SK-N-SH (cell line): ENCODE data around the gene EEF1AKMT3. TPM values are rescaled to one million over a fixed set of nuclear protein-coding genes. Genes with fewer than 3 reads are reported as not detected.

ENCODE experiments used
- CTCF ChIA-PET: fragments of 300-600, 350-600 bp; formaldehyde crosslinking; extraction: SDS; loops from one replicate; lab custom pipeline; 2021; lab: Yijun Ruan, JAX
- POLR2A ChIA-PET: fragments of 350-600 bp; sonication (Branson Sonifier 250); formaldehyde crosslinking; extraction: SDS; loops from one replicate; lab custom pipeline; 2020; ENCODE audit warnings: antibody characterized with exemption, inconsistent platforms; lab: Yijun Ruan, JAX
- DNase-seq: peaks from one replicate; pipeline ENCODE4 v3.0.0; 2012
- H2AFZ ChIP-seq: fragments of 200-600 bp; sonication (generic); 2 replicates; pipeline ENCODE4 v1.8.1; 2016; ENCODE audit warnings: antibody characterized with exemption, mild to moderate bottlenecking, low read depth
- H3F3A ChIP-seq: fragments of 200-600 bp; sonication (generic); replicated peaks from 2 replicates; pipeline ENCODE3; 2016; ENCODE audit warnings: antibody characterized with exemption, mild to moderate bottlenecking; ENCODE audit not compliant: insufficient read depth
- H3K27ac ChIP-seq, 2 experiments: fragments of 200-500 bp in 1 of 2; fragments of 200-600 bp in 1 of 2; sonication (Bioruptor generic) in 1 of 2; sonication (generic), shearing (Covaris generic) in 1 of 2; 2 replicates each; pipeline versions ENCODE4 v1.5.1 to v1.6.1; 2014 to 2016; ENCODE audit warnings: low read depth in 2 of 2, inconsistent platforms in 1 of 2, low read length in 1 of 2, mild to moderate bottlenecking in 1 of 2, mixed read lengths in 1 of 2
- H3K27me3 ChIP-seq: fragments of 200-600 bp; sonication (generic), shearing (Covaris generic); 2 replicates; pipeline ENCODE4 v1.6.1; 2016; ENCODE audit warnings: mixed run types; ENCODE audit not compliant: insufficient read depth
- H3K36me3 ChIP-seq, 2 experiments: fragments of 200-500 bp in 1 of 2; fragments of 200-600 bp in 1 of 2; sonication (Bioruptor generic) in 1 of 2; sonication (generic) in 1 of 2; replicated peaks in 1 of 2; 2 replicates each; pipeline versions ENCODE3 to v1.5.1; 2014 to 2016; ENCODE audit warnings: low read length in 1 of 2, mild to moderate bottlenecking in 1 of 2; ENCODE audit not compliant: insufficient read depth in 2 of 2, control insufficient read depth in 1 of 2
- H3K4me1 ChIP-seq, 2 experiments: fragments of 200-500 bp in 1 of 2; fragments of 200-600 bp in 1 of 2; sonication (Bioruptor generic) in 1 of 2; sonication (generic), shearing (Covaris generic) in 1 of 2; 2 replicates each; pipeline versions ENCODE4 v1.5.1 to v1.6.1; 2014 to 2016; ENCODE audit warnings: low read depth in 1 of 2, low read length in 1 of 2, mixed run types in 1 of 2; ENCODE audit not compliant: insufficient read depth in 2 of 2, control insufficient read depth in 1 of 2
- H3K4me2 ChIP-seq: fragments of 200-600 bp; sonication (generic), shearing (Covaris generic); 2 replicates; pipeline ENCODE4 v1.6.1; 2017; ENCODE audit warnings: mixed run types
- H3K4me3 ChIP-seq, 2 experiments: fragments of 200-500 bp in 1 of 2; fragments of 200-600 bp in 1 of 2; sonication (Bioruptor generic) in 1 of 2; sonication (generic), shearing (Covaris generic) in 1 of 2; 2 replicates each; pipeline versions ENCODE4 v1.5.1 to v1.8.1; 2014 to 2016; ENCODE audit warnings: low read depth in 2 of 2, inconsistent platforms in 1 of 2, low read length in 1 of 2, mild to moderate bottlenecking in 1 of 2, mixed read lengths in 1 of 2, moderate library complexity in 1 of 2
- H3K79me2 ChIP-seq: fragments of 200-600 bp; sonication (generic); 2 replicates; pipeline ENCODE4 v1.8.1; 2017; ENCODE audit warnings: mild to moderate bottlenecking; ENCODE audit not compliant: insufficient read depth
- H3K9ac ChIP-seq: fragments of 200-600 bp; sonication (generic); 2 replicates; pipeline ENCODE4 v1.6.1; 2017; ENCODE audit warnings: mixed run types
- H3K9me2 ChIP-seq: fragments of 200-600 bp; sonication (generic); 2 replicates; pipeline ENCODE4 v1.6.1; 2017; ENCODE audit warnings: mixed run types
- H3K9me3 ChIP-seq: fragments of 200-600 bp; sonication (generic); 2 replicates; pipeline ENCODE4 v1.6.1; 2017; ENCODE audit warnings: mixed run types, mild to moderate bottlenecking, moderate library complexity
- H4K20me1 ChIP-seq: fragments of 200-600 bp; sonication (generic); 2 replicates; pipeline ENCODE4 v1.6.1; 2017; ENCODE audit warnings: mild to moderate bottlenecking, mixed run types; ENCODE audit not compliant: insufficient read depth
- CHD2 ChIP-seq: fragments of 150-350 bp; IDR thresholded peaks from 2 replicates; pipeline ENCODE4 v1.6.1; 2018; ENCODE audit warnings: low read length; ENCODE audit not compliant: partially characterized antibody
- CTCF ChIP-seq: fragments of 200-600 bp; sonication (generic); IDR thresholded peaks from 2 replicates; pipeline ENCODE4 v1.6.1; 2017; ENCODE audit warnings: antibody characterized with exemption, mild to moderate bottlenecking, moderate library complexity
- FOSL2 ChIP-seq: IDR thresholded peaks from 2 replicates; pipeline ENCODE4 v1.4.0; 2012; ENCODE audit warnings: low read depth, mild to moderate bottlenecking, moderate library complexity, borderline replicate concordance
- GATA2 ChIP-seq: sonication (generic); formaldehyde crosslinking; IDR thresholded peaks from 2 replicates; pipeline ENCODE4 v1.5.0; 2020; ENCODE audit warnings: mild to moderate bottlenecking, missing genetic modification reagents
- NRF1 ChIP-seq: IDR thresholded peaks from 2 replicates; pipeline ENCODE4 v1.6.1; 2012; ENCODE audit warnings: low read depth, mild to moderate bottlenecking, low read length
- PBX3 ChIP-seq: IDR thresholded peaks from 2 replicates; pipeline ENCODE4; 2012
- RXRA ChIP-seq: IDR thresholded peaks from 2 replicates; pipeline ENCODE4 v1.4.0; 2012; ENCODE audit warnings: low read depth, mild to moderate bottlenecking, borderline replicate concordance
- SMC3 ChIP-seq: IDR thresholded peaks from 2 replicates; pipeline ENCODE4 v1.6.1; 2012; ENCODE audit warnings: low read depth, low read length, improper control_type of control experiment
- YY1 ChIP-seq: IDR thresholded peaks from 2 replicates; pipeline ENCODE4 v1.4.0; 2012; ENCODE audit warnings: low read depth, mild to moderate bottlenecking
- ZBTB33 ChIP-seq: IDR thresholded peaks from 2 replicates; pipeline ENCODE4 v1.4.0; 2012; ENCODE audit warnings: low read depth, borderline replicate concordance
- WGBS: methylation state at CpG from one replicate; pipeline ENCODE4 v1.1.6; 2017; ENCODE audit warnings: low lambda C conversion rate; 5-methylcytosine and 5-hydroxymethylcytosine counted together
- polyA plus RNA-seq, 3 experiments: library from polyadenylated mRNA; depleted of rRNA; stranded (reverse); fragments of >200 nt; gene quantifications; 2 replicates each; pipeline ENCODE4 v1.2.3, GENCODE V29; 2012

The EEF1AKMT3 gene
- polyA plus RNA-seq, 1 of the 3 experiments (the other 2 are of a cell fraction) = 10.3 TPM

- 8% methylated on average over 22 of the region's 60 CpGs for WGBS
- peak; percentile 81 for DNase-seq
- ChIA-PET CTCF (interaction anchor here (0.9 to 1.3 kb wide), 4 partner anchors 9 to 551 kb away, joined by 3 to 5 read pairs (median 4); partner anchors contain the start of gene MARCHF9), POLR2A (interaction anchor here (1.4 kb wide), 1 partner anchor 20 kb away, joined by 5 read pairs; the partner anchor contains the start of gene TSPAN31)
- peak; percentile 41 for TF ChIP-seq CTCF
- TF ChIP-seq NRF1 = no peak
- Histone ChIP-seq H3K4me1 (peaks cover 0 to 24% of the 10 kb centered on the region in 2 experiments; a peak in 1 of 4 replicates), H3K4me3 (peak overlapping the region in 1 of 2 experiments; percentile 34; a peak in 2 of 4 replicates), H3K9me3 (no peaks in the 10 kb centered on the region), H3F3A (peaks cover 3% of the 10 kb centered on the region), H3K27ac (no peak overlapping the region), H3K79me2 (0 out of 2 replicates have a peak, but pooled peaks cover 1% of the 10 kb centered on the region), H3K9ac (no peak overlapping the region), H3K36me3 (peaks cover 5 to 19% of the 10 kb centered on the region in 2 experiments), H2AFZ (no peak overlapping the region; the same call in 1 of the 2 replicates), H3K4me2 (peak overlapping the region; percentile 55; the same call in 1 of the 2 replicates), H3K27me3 (no peaks in the 10 kb centered on the region; the same call in 1 of the 2 replicates), H4K20me1 (no peaks in the 10 kb centered on the region), H3K9me2 (no peaks in the 10 kb centered on the region)
Observed at GRCh38 chr12:57765003-57765697, 7.3 kb upstream of the EEF1AKMT3 start.

- H4K20me1 ChIP-seq = no peaks in the 10 kb centered on the region
- no peak overlapping the region for H3K9ac ChIP-seq
- H2AFZ ChIP-seq = no peak overlapping the region; the same call in 1 of the 2 replicates
- H3K9me2 ChIP-seq = no peaks in the 10 kb centered on the region
- H3K4me3 ChIP-seq = peak overlapping the region in 1 of 2 experiments; percentile 21; a peak in 1 of 4 replicates
- H3K4me1 ChIP-seq = peaks cover 2 to 28% of the 10 kb centered on the region in 2 experiments; a peak in 1 of 4 replicates
- POLR2A ChIA-PET = interaction anchor here (1.4 to 2.0 kb wide), 2 partner anchors 9 to 21 kb away, joined by 5 to 9 read pairs; partner anchors contain the start of gene TSPAN31
- CTCF ChIA-PET = interaction anchor here (0.6 to 3.1 kb wide), 14 partner anchors 9 to 232 kb away, joined by 3 to 27 read pairs (median 3); partner anchors contain the start of genes B4GALNT1, MARCHF9 and TSFM
- H3K9me3 ChIP-seq = no peaks in the 10 kb centered on the region
- no peaks in the 10 kb centered on the region; the same call in 1 of the 2 replicates for H3K27me3 ChIP-seq
- no peak overlapping the region for H3K27ac ChIP-seq
- no peak for TF ChIP-seq FOSL2
- no peak for TF ChIP-seq ZBTB33
- no peak for TF ChIP-seq PBX3
- no peak for TF ChIP-seq CHD2
- TF ChIP-seq SMC3 = no peak
- TF ChIP-seq GATA2 (CRISPR knock-in tag) = no peak
- TF ChIP-seq YY1 = no peak
- no peak for TF ChIP-seq RXRA
- 22% methylated on average over 19 of the region's 40 CpGs for WGBS
- peaks cover 5 to 19% of the 10 kb centered on the region in 2 experiments for H3K36me3 ChIP-seq
- H3F3A ChIP-seq = peaks cover 3% of the 10 kb centered on the region
- 0 out of 2 replicates have a peak, but pooled peaks cover 9% of the 10 kb centered on the region for H3K79me2 ChIP-seq
- H3K4me2 ChIP-seq = no peak overlapping the region
- peak; percentile 46 for DNase-seq
Observed at GRCh38 chr12:57765698-57766463, 6.5 kb upstream of the EEF1AKMT3 start.
